ENCODE measurements around the gene SSRP1.

SSRP1 gene, protein sequence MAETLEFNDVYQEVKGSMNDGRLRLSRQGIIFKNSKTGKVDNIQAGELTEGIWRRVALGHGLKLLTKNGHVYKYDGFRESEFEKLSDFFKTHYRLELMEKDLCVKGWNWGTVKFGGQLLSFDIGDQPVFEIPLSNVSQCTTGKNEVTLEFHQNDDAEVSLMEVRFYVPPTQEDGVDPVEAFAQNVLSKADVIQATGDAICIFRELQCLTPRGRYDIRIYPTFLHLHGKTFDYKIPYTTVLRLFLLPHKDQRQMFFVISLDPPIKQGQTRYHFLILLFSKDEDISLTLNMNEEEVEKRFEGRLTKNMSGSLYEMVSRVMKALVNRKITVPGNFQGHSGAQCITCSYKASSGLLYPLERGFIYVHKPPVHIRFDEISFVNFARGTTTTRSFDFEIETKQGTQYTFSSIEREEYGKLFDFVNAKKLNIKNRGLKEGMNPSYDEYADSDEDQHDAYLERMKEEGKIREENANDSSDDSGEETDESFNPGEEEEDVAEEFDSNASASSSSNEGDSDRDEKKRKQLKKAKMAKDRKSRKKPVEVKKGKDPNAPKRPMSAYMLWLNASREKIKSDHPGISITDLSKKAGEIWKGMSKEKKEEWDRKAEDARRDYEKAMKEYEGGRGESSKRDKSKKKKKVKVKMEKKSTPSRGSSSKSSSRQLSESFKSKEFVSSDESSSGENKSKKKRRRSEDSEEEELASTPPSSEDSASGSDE

DNA sequence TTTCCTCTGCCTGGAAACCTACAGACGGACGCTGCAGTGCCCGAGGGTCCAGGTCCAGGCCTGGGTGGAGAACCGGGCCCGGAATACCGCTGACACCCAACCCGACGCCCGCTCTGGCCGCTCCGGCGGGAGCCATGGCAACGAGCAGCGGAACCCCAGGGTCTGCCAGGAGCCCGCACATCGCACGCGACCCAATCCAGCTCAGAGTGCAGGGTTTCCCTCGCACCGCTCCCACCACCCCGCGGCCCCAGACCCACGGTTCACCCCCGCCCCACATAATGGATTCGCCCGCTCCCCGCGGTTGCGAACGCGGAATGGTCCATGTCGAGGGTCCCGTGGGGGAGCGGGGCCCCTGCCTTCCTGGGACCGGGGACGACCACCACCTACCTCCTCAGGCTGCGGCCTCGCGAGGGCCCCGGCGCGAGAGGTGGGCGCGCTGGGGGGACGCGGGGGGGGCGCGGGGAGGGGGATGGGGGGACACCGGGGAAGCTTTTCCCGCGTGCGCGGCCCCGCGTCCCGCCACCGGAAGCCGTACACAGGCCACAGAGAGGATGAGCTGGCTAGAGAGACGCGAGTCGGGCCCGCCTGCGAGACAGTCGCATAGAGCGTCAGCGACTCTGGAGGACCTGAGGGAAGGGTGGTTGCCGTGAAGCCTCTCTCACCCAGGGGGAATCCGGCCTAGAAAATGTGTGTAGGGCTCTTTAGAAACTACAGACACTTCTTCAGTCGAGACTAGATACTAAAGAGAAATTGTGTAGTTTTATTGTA lies at the start of gene SSRP1:
SSRP1 (minus strand) TSS at position 550 of the 768 bp plus-strand sequence. CDS start 771 bp downstream, outside the sequence.
- Mint-ChIP-seq H3K36me3 (ENCODE audit: low read depth) (peaks cover 38% of the 10 kb centered on the region), H3K9me3 (no peaks in the 10 kb centered on the region), H3K4me3 (peak within 1 kb of the TSS; percentile 99), H3K27me3 (ENCODE audit: low read depth) (peaks cover 9% of the 10 kb centered on the region), H3K4me1 (ENCODE audit: low read depth) (peaks cover 31% of the 10 kb centered on the region), H3K27ac (peak within 1 kb of the TSS; percentile 100)
- peak; percentile 81 for DNase-seq (ENCODE audit: low spot score)

DNA sequence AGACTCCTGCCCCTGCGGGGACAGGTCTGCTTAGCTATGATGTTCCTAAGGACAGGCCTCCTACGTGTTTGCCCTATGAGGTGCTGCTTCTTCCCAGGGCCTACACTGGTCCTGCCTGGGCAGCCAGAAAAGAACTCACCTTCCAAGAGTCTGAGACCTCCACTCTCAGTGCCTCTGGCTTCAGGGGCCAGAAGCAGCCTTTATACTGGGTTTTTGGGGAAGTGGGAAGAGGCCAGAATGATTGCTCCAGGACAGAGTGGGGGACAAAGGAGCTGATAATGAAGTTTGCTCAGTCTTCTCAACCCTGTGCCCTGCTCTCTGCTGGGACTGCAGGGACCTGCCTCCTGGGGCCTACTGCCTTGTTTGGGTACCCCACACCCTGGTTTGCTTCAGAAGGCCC lies 45.3 kb upstream of the SSRP1 start, which contains the start of gene PRG3:
PRG3 (minus strand) TSS at position 176 of the 400 bp plus-strand sequence. CDS start 442 bp downstream, outside the sequence.
- no peak within 1 kb of the TSS for H3K27ac Mint-ChIP-seq
- no peaks in the 10 kb centered on the region for H3K4me1 Mint-ChIP-seq (ENCODE audit: low read depth)
- H3K27me3 Mint-ChIP-seq (ENCODE audit: low read depth) = no peaks in the 10 kb centered on the region

DNA sequence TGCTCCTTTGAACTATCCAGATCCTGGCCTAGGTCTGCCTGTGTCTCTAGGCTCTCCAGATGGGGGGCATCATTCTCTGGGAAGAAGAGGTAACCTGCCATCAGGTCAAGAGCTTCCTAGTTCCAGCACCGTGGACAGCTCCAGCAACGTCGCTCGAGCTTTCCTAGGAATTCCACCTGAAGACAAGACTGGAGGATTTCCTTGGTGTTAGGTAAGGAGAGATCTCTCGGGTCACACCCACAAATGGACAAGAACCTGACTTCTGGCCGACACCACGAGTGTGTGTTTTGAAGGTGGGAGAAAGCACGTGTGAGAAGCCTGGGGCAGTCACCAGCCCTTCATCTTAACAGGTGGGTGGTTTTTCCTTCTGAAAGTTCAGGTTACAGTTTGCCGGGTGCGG lies 44.0 kb upstream of the SSRP1 start:
- Mint-ChIP-seq H3K27me3 (ENCODE audit: low read depth) (no peaks in the 10 kb centered on the region), H3K9me3 (no peaks in the 10 kb centered on the region), H3K4me3 (no peak overlapping the region), H3K4me1 (ENCODE audit: low read depth) (no peaks in the 10 kb centered on the region), H3K27ac (no peak overlapping the region), H3K36me3 (ENCODE audit: low read depth) (no peaks in the 10 kb centered on the region)
- DNase-seq (ENCODE audit: low spot score) = no peak

More for the DNA sequence above, 45.3 kb upstream of the SSRP1 start, which contains the start of gene PRG3:
- Mint-ChIP-seq H3K4me3 (no peak within 1 kb of the TSS), H3K9me3 (no peaks in the 10 kb centered on the region), H3K36me3 (ENCODE audit: low read depth) (no peaks in the 10 kb centered on the region)
- DNase-seq (ENCODE audit: low spot score) = no peak

DNA sequence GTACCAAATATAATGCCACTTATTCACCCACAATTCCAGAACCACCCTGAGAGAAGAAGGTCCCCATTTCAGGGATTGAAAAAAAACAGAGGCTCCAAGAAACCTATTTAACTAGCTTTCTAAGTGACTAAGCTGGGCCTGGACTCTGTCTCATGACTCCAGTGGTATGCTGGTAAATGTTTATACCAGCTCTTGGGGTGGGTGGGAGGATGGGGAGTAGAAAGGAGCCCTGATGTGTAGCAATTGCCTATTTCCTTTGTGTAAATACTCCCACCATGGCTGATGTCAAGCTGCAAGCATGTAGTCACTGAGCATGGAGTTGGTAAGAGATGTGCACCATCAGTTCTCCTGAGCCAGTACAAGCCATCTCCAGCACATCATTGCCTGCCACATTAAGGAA lies 42.5 kb upstream of the SSRP1 start:
- no peak overlapping the region for H3K4me3 Mint-ChIP-seq
- no peaks in the 10 kb centered on the region for H3K4me1 Mint-ChIP-seq (ENCODE audit: low read depth)
- H3K9me3 Mint-ChIP-seq = no peaks in the 10 kb centered on the region
- no peaks in the 10 kb centered on the region for H3K27me3 Mint-ChIP-seq (ENCODE audit: low read depth)
- H3K27ac Mint-ChIP-seq = no peak overlapping the region
- no peak for DNase-seq (ENCODE audit: low spot score)
- no peaks in the 10 kb centered on the region for H3K36me3 Mint-ChIP-seq (ENCODE audit: low read depth)

DNA sequence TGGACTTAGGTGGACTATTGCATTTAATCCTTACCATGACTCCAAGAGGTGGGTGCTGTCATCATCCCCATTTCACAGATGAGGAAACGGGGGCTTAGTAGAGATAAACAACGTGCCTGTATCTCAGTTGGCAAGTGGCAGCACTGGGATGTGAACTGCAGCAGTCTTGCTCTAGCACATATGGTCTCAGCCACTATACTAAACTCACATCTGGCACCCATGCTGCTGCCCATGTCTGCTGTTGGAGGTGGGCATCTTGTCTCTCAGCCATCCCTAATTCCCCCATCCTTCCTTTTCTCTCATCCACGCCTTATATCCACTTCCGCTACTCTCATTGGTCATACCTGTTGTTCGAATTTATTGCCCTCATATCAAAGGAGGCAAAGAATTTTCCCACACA lies 41.4 kb upstream of the SSRP1 start:
- Mint-ChIP-seq H3K27ac (no peak overlapping the region), H3K27me3 (ENCODE audit: low read depth) (no peaks in the 10 kb centered on the region), H3K36me3 (ENCODE audit: low read depth) (no peaks in the 10 kb centered on the region), H3K9me3 (no peaks in the 10 kb centered on the region), H3K4me1 (ENCODE audit: low read depth) (no peaks in the 10 kb centered on the region), H3K4me3 (no peak overlapping the region)
- DNase-seq (ENCODE audit: low spot score) = no peak

DNA sequence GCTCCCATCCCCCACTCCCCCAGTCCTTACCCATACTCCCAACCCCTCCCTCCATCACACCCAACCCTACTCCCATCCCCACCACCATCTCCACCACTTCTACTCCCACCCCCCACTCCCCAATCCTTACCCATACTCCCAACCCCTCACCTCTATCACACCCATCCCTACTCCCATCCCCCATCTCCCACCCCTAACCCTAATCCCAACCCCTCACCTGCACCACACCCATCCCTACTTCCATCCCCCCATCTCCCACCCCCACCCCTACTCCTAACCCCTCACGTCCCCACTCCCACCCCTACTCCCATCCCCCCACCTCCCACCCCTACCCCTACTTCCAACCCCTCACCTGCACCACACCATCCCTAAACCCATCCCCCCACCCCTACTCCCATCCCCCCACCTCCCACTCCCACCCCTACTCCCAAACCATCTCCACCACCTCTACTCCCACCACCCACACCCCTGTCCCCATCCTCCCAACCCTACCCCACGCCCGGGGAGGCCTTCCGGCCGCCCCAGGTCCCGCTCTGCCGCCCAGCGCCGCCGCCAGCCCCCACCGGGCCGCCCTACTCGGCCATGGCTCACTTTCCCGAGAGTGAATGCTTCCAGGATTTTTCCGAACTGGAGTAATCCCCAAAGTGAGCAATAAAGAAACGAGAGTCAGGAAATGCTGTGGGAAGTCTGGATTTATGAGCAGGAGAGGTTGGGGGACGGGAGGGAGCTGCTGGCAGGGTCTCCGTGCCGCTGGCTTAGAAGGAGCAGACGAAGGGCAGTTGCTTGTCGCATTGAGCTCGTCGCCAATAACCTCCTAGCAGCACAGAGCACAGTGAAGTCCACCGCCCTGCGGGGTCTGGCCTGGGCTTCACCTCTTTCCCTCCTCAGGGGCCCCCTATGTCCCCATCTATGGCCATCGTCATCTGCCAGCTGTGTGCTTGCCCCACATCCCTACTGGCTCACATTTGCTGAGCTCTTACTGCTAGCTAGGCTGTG lies 40.7 kb upstream of the SSRP1 start:
- H3K27me3 Mint-ChIP-seq (ENCODE audit: low read depth) = no peaks in the 10 kb centered on the region
- no peaks in the 10 kb centered on the region for H3K9me3 Mint-ChIP-seq
- no peak for DNase-seq (ENCODE audit: low spot score)
- H3K4me3 Mint-ChIP-seq = no peak overlapping the region
- no peaks in the 10 kb centered on the region for H3K4me1 Mint-ChIP-seq (ENCODE audit: low read depth)
- no peak overlapping the region for H3K27ac Mint-ChIP-seq
- no peaks in the 10 kb centered on the region for H3K36me3 Mint-ChIP-seq (ENCODE audit: low read depth)

DNA sequence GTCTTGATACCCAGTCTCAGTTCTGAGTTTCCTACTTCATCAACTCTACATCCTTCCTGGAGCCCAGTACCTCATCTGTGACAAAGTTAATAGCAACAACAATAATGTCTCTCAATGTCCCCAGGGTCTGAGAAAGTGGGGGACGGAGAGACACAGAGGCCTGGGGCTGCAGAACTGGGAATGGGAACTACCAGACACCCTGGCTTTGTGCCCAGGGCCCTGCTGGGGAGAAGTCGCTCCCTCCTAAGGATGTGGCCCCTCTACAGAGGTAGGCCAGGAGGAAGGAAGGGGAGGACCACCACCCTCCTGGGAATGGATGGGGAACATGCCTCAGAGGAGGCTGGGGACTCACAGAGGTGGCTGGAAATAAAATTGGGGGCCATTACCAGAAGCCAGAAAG lies 39.8 kb upstream of the SSRP1 start:
- Mint-ChIP-seq H3K4me1 (ENCODE audit: low read depth) (no peaks in the 10 kb centered on the region), H3K27me3 (ENCODE audit: low read depth) (no peaks in the 10 kb centered on the region), H3K9me3 (no peaks in the 10 kb centered on the region), H3K27ac (no peak overlapping the region), H3K4me3 (no peak overlapping the region), H3K36me3 (ENCODE audit: low read depth) (no peaks in the 10 kb centered on the region)
- DNase-seq (ENCODE audit: low spot score) = no peak

DNA sequence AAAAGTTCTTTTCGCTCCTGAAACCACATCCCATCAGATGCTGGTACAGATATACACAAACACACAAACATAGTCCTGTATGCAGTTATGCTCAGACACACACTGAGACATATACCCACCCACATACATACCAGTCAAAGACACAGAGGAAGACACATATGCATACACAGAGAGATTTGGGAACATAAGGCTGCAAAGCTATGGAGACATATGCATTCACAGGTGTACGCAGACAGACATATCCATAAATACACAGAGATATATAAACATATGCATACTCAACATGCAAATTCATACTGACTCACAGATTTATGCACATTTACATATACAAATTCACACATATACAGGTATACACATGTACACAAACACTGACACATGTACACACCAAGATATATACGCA lies 39.3 kb upstream of the SSRP1 start:
- Mint-ChIP-seq H3K27me3 (ENCODE audit: low read depth) (no peaks in the 10 kb centered on the region), H3K36me3 (ENCODE audit: low read depth) (no peaks in the 10 kb centered on the region), H3K9me3 (no peaks in the 10 kb centered on the region), H3K4me3 (no peak overlapping the region), H3K27ac (no peak overlapping the region), H3K4me1 (ENCODE audit: low read depth) (no peaks in the 10 kb centered on the region)
- DNase-seq (ENCODE audit: low spot score) = no peak

DNA sequence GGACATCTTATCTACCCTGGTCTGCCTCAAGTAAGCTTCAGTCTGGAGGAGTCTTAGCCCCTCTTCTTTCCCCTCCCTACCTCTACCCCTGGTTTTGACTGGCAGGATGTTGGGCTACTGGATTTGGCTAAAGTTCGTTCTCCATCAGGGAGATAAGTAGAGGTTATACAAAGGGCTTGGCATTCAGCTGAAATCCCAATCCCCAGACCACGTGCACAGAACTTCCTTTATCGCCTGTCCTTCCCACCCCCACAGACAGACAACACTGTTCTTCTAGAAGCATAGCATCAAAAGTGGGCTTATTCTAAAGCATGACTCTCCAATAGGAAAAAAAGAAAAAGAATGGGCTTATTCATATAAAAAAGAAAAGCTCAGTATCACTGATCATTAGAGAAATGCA lies 37.5 kb upstream of the SSRP1 start:
- Mint-ChIP-seq H3K27me3 (ENCODE audit: low read depth) (no peaks in the 10 kb centered on the region), H3K36me3 (ENCODE audit: low read depth) (no peaks in the 10 kb centered on the region), H3K9me3 (no peaks in the 10 kb centered on the region), H3K4me1 (ENCODE audit: low read depth) (no peaks in the 10 kb centered on the region), H3K27ac (no peak overlapping the region), H3K4me3 (no peak overlapping the region)
- DNase-seq (ENCODE audit: low spot score) = no peak

DNA sequence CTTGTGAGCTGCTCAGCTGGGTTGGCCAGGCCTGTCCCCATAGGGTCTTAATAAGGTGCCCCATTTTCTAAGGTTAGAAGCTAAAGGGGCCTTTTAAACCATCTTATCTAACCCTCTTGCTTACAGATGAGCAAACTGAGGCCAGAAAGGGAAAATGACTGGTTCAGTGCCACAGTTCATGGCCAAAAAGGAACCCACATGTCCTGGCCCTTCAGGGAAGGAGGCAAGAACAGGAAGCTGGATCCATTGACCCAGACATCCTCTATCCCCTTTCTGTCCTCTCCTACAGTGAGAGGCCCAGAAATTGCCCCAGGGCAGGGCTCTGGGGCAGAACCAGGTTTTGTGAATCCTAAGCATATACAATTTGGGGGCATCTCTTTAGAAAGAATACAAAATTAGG lies 35.2 kb upstream of the SSRP1 start:
- Mint-ChIP-seq H3K27me3 (ENCODE audit: low read depth) (no peaks in the 10 kb centered on the region), H3K4me1 (ENCODE audit: low read depth) (no peaks in the 10 kb centered on the region), H3K27ac (no peak overlapping the region), H3K36me3 (ENCODE audit: low read depth) (no peaks in the 10 kb centered on the region), H3K9me3 (no peaks in the 10 kb centered on the region), H3K4me3 (no peak overlapping the region)
- DNase-seq (ENCODE audit: low spot score) = no peak

DNA sequence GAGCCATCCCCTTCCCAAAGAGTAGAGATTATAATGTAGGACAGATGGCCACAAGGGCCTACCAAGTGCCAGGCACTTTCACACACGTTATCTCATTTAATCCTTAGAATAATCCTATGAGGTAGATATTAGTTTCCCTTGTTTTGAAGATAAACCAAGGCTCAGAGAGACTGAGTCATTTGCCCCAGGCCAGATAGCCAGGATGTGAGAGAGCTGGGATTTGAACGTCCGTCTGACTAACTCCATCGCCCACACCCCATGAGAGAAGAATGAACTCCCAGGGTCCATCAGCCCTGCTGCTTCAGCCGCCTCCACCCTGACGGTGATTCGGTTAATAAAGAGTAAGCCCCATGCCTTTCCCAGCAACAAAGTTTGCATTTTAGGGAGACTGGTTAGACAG lies 34.6 kb upstream of the SSRP1 start:
- Mint-ChIP-seq H3K27ac (no peak overlapping the region), H3K27me3 (ENCODE audit: low read depth) (no peaks in the 10 kb centered on the region), H3K36me3 (ENCODE audit: low read depth) (no peaks in the 10 kb centered on the region), H3K9me3 (no peaks in the 10 kb centered on the region), H3K4me1 (ENCODE audit: low read depth) (no peaks in the 10 kb centered on the region), H3K4me3 (no peak overlapping the region)
- no peak for DNase-seq (ENCODE audit: low spot score)

DNA sequence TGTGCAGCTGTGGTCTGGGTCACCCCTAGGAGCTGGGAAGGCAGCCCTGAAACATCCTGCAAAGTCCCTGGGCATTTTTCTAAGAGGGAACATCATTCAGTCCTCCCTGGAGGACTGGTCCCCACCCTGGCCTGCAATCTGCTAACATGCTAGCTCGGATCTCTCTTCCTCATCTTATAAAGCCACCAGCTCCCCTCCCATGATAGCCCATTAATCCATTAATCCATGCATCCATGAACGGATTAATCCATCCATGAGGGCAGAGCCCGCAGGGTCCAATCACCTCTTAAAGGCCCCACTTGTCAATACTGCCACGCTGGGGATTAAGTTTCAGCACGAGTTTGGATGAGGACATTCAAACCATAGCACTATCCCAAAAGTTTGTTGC lies 33.1 kb upstream of the SSRP1 start:
- Mint-ChIP-seq H3K27me3 (ENCODE audit: low read depth) (no peaks in the 10 kb centered on the region), H3K9me3 (no peaks in the 10 kb centered on the region), H3K4me3 (no peak overlapping the region), H3K36me3 (ENCODE audit: low read depth) (no peaks in the 10 kb centered on the region), H3K27ac (no peak overlapping the region), H3K4me1 (ENCODE audit: low read depth) (no peaks in the 10 kb centered on the region)
- no peak for DNase-seq (ENCODE audit: low spot score)

All from T-helper 2 cell treated with Interferon-gamma antibody and Interleukin-4, amounts not matched to agents 5 μg/mL and 100 μg/mL, for 36 hours (primary cell).